GM10248 (cell line): ENCODE results near the gene RPS15.

ENCODE experiments used
- CTCF ChIA-PET: fragments of 300-600 bp; sonication (Branson Sonifier 250); formaldehyde crosslinking; extraction: SDS; loops from one replicate; lab custom pipeline; 2021; ENCODE audit warnings: antibody characterized with exemption; lab: Yijun Ruan, JAX
- POLR2A ChIA-PET: fragments of 350-650 bp; sonication (Branson Sonifier 250); formaldehyde crosslinking; extraction: SDS; loops from one replicate; lab custom pipeline; 2020; ENCODE audit warnings: antibody characterized with exemption; lab: Yijun Ruan, JAX
- DNase-seq: peaks from one replicate; pipeline ENCODE4 v3.0.0; 2012; ENCODE audit errors: extremely low spot score
- TF ChIP-seq, protein P1 (sequence below): IDR thresholded peaks from 2 replicates; pipeline ENCODE4 v1.5.1; 2012; ENCODE audit warnings: mild to moderate bottlenecking, low read depth; ENCODE audit errors: extremely low read depth, missing control alignments, control extremely low read depth

RPS15 gene

DNA sequence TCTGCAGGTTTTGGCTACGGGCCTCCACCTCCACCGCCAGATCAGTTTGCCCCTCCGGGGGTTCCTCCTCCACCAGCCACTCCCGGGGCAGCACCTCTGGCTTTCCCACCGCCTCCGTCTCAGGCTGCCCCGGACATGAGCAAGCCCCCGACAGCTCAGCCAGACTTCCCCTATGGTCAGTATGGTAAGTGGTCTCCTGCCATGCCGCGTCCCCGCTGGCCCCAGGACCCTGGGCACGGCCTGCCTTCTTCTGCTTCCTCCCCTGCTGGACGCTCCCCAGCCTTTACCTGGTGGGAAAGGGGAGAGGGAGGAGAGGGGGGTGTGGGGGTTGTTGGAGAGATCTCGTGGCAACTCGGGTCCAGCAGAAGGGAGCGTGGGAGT lies 5.7 kb upstream of the RPS15 start:
- CTCF ChIA-PET = no interaction called here

DNA sequence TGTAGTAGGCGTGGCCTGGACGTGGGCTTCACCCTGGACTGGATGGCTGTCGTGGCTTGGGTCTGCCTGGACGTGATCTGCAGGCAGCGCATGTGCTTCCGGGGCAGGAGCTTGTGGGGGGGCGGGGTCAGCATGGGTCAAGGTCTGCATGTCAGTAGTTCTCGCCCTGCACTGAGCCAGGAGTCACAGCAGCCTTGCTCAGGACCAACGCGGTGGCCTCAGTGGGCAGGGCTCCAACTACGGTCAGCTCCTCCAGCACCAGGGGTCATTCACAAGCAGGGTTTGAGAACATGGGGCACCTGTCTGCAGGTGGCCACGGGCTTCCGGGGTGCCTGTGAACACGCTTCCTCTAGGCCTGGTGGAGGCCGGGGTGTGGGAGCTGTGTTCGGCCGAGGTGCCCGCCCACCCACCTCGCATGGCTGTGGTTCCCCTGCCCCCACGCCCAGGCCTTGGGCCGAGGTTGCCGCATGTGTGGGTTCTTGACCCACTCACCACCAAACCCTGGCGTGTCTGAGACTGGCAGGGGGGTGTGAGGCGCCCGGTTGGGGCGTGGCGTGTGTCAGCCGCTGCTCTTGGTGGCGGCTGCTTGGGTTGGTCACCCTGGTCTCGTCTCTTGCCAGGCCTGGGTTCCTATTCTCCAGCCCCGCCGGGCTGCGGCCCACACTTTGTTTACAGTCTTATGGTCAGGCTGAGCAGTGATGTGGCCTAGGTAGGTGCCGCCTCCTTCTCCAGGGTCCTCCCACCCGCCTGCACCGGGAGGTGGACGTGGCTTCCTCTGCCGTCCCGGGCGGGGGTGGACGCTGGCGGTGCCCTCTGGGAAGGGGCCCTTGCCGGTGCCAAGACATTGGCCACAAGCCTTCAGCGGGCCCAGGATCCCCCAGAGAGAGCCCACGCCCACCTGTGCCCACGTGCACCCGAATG lies 4.8 kb upstream of the RPS15 start:
- CTCF ChIA-PET = no interaction called here
- TF ChIP-seq, protein P1, sequence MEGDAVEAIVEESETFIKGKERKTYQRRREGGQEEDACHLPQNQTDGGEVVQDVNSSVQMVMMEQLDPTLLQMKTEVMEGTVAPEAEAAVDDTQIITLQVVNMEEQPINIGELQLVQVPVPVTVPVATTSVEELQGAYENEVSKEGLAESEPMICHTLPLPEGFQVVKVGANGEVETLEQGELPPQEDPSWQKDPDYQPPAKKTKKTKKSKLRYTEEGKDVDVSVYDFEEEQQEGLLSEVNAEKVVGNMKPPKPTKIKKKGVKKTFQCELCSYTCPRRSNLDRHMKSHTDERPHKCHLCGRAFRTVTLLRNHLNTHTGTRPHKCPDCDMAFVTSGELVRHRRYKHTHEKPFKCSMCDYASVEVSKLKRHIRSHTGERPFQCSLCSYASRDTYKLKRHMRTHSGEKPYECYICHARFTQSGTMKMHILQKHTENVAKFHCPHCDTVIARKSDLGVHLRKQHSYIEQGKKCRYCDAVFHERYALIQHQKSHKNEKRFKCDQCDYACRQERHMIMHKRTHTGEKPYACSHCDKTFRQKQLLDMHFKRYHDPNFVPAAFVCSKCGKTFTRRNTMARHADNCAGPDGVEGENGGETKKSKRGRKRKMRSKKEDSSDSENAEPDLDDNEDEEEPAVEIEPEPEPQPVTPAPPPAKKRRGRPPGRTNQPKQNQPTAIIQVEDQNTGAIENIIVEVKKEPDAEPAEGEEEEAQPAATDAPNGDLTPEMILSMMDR = no peak
- no peak for DNase-seq
- POLR2A ChIA-PET = no interaction called here

More for the DNA sequence above, 5.7 kb upstream of the RPS15 start:
- DNase-seq = no peak
- POLR2A ChIA-PET = no interaction called here
- TF ChIP-seq, protein P1 = no peak

DNA sequence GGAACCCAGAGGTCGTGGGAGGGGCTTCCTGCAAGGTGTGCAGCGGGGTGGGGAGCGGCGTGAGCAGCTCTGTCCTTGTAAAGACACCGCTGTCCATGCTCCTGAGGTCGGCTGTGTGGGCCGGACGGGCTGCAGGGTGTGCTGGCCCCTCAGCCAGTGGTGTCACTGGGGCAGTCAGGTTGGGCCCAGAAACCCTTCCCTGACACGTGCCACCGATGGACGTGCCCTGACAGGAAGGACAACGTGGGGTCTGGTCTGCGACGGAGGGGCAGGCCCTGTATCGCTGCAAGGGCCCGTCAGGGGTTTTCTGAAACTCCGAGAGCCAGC lies 4.2 kb upstream of the RPS15 start:
- TF ChIP-seq, protein P1 = no peak
- CTCF ChIA-PET = interaction anchor here (1.7 kb wide), 1 partner anchor 11 kb away, joined by 3 read pairs; no protein-coding TSS in a partner anchor
- POLR2A ChIA-PET = no interaction called here
- no peak for DNase-seq

DNA sequence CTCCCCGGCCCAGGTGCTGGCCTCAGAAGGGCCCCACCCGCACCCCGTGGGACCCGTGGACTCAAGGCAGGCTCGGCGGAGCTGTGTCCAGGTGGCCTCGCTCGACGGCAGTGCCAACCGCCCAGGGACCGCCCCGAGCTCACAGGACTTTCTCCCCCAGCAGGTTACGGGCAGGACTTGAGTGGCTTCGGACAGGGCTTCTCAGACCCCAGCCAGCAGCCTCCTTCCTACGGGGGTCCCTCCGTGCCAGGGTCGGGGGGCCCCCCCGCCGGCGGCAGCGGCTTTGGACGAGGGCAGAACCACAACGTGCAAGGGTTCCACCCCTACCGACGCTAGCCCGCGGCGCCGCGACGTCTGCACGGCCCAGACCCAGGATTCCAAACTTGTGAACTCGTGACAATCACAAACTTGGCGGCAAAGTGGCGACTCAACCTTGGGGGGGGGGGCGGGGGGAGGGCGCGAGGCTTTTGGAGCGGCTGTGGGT lies 3.6 kb upstream of the RPS15 start:
- CTCF ChIA-PET = interaction anchor here (1.7 kb wide), 1 partner anchor 10 kb away, joined by 3 read pairs; no protein-coding TSS in a partner anchor
- DNase-seq = no peak

DNA sequence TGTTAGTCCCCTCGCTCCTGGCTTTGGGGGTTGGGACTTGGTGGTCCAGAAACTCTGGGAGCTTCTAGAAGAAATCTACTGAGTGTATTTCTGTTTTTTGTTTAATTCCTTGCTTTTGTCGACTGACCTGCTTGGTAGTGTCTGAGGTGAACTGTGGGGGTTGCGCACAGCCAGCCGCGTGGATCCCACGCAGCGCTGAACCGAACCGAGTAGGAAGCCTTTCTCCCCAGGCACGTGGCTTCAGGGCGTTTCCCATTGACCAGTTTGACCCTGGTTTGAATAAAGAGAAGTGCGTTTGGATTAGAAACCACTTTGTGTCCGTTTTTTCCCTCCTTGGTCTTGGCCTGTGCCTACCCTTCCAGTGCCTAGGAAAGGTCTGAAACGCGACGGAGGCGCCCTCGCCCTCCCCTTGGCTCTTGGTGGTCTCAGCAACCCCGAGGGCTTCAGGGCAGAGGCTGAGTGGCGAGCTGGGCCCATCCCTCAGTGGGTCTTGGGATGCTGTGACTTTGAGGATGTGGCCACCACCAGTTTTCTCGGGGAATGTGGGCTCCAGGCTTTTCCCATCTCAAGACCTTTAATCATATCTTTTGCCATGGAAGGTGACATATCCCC lies 2.7 kb upstream of the RPS15 start:
- POLR2A ChIA-PET = no interaction called here

More for the DNA sequence above, 3.6 kb upstream of the RPS15 start:
- TF ChIP-seq, protein P1 = no peak
- POLR2A ChIA-PET = no interaction called here

DNA sequence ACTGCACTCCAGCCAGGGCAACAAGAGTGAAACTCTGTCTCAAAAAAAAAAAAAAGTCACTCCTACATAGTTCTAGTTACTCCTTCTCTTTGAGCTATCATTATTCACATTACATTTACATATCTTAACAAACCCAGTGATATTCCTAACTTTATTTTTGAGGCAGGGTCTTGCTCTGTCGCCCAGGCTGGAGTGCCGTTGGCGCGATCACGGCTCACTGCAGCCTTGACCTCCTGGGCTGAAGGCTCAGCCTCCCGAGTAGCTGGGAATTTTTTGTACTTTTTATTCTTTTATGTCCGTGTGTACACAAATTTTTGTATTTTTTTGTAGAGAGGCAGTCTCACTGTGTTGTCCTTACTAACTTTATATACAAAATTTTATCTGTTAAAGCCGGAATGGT lies 587 bp upstream of the RPS15 start:
- TF ChIP-seq, protein P1 = no peak
- no peak for DNase-seq
- ChIA-PET POLR2A (no interaction called here), CTCF (interaction anchor here (0.7 to 1.3 kb wide), 8 partner anchors 9 to 29 kb away, joined by 3 to 5 read pairs (median 3); no protein-coding TSS in a partner anchor)

More for the DNA sequence above, 2.7 kb upstream of the RPS15 start:
- TF ChIP-seq, protein P1 = no peak
- CTCF ChIA-PET = interaction anchor here (1.7 kb wide), 1 partner anchor 9 kb away, joined by 3 read pairs; no protein-coding TSS in a partner anchor
- DNase-seq = no peak
